Activated effector memory CD4-positive, alpha-beta T cell treated with anti-CD3 and anti-CD28 coated beads, Interleukin-2, amount 50 U/mL, for 16 hours (primary cell): Measurements from ENCODE around the gene CCDC18.
"Not testable (repeated sequence)": the region's sequence is repeated elsewhere in the genome, so short reads cannot be mapped to it uniquely, and the experiment has no call there.

Experiments
- DNase-seq: peaks from one replicate; pipeline ENCODE4 v3.0.0-alpha.2; 2020

The CCDC18 gene

DNA sequence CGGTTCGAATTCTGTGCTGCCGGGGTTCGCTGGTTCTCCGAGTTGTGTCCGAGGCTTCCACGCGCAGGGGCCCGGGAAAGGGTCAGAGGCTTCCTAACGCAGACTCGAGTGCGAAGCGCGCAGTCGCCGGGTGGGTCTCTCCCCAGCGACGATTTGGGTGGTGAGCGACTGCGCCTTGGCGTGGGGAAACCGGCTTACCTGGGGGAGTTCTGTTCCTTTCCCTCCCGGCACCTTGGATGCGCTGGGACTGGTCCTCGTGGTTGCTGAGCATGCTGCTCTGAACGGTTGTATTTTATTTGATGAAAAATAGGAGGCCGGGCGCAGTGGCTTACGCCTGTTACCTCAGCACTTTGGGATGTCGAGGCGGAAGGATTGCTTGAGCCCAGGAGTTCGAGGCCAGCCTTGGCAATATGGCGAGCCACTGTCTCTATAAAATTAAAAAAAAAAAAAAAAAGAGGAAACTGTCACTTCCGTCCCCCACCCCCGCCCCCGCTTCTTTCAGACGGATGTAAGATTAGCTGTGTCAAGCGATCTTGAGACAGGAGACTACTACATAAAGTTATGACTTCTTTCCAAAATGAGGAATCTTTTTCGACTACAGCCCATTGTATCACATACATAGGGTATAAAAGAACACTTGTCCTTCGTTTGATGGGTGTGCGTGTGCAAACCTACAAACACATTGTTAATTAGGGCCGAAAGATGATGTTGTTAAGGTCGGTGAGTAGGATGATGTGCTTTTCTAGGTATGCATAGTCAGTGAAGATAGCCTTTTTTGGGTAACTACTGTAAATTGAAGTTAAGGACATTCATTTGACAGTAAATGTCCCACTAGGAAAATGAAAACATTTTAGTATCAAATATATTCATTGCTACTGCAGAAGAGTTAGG is at the start of gene CCDC18:
TSS of gene CCDC18 (plus strand) at position 2 of the 891 bp plus-strand sequence. CDS start 2,638 bp downstream, outside the sequence.
- DNase-seq: peak; percentile 86

GRCh38 chr1:93132638-93133037 is 47.9 kb upstream of the CCDC18 start:
- no peak for DNase-seq

DNA sequence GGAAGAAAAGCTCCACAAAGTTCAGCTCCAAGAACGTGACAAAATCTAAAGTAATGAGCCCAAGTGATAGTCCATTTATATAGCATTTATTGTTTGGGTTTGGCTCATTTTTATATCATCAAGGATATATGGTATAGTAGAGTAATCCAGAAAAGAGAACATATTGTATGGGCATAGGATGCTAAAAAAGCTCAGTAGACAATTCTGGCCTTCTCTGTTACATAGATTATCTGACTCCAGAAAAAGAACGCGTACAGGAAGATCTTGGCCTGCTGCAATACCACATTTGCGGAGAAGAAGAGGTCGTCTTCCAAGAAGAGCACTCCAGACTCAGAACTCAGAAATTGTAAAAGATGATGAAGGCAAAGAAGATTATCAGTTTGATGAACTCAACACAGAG is 44.1 kb upstream of the CCDC18 start:
- DNase-seq: no peak

- DNase-seq: no peak
Observed at GRCh38 chr1:93137604-93138292, 42.8 kb upstream of the CCDC18 start.

DNA sequence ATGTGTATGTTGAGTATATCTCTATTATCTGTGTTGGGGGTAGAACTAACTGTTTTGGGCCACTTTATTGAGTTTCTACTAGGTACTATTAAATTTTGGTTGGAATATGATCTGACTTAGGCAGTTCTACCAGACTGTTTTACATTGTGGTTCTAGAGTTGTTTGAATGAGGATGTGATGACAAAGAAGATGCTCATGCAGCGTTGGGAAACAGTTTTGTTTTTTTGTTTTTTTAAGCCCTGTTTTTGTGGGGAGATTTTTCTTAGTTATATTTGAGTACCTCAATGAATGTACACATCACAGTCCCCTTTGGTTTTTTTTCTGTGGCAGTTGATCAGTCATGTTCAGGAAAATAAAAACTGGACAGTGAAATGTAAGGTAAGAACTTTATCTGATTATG is 40.4 kb upstream of the CCDC18 start:
- DNase-seq: no peak

DNA sequence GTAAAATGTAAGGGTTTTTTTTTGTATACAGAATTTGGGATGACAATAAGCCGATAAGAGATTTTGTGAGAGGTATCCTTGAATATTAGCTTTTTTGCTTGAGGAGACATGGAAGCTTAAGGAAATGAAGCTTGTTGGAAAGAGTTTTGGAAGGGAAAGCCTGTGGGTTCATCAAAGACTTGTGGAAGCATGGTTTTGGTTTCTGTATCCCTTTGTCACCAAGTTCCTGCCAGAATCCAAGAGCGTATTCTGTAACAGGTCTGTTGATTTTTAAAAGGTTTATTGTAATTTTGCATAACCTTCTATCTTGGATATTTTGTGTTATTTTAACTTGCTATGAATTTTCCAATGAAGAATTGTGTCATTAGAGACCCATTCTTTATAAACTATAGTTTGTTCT is 38.4 kb upstream of the CCDC18 start:
- no peak for DNase-seq

- no peak for DNase-seq
Observed at GRCh38 chr1:93143136-93143535, 37.4 kb upstream of the CCDC18 start.

- no peak for DNase-seq
Observed at GRCh38 chr1:93143769-93144168, 36.8 kb upstream of the CCDC18 start.

DNA sequence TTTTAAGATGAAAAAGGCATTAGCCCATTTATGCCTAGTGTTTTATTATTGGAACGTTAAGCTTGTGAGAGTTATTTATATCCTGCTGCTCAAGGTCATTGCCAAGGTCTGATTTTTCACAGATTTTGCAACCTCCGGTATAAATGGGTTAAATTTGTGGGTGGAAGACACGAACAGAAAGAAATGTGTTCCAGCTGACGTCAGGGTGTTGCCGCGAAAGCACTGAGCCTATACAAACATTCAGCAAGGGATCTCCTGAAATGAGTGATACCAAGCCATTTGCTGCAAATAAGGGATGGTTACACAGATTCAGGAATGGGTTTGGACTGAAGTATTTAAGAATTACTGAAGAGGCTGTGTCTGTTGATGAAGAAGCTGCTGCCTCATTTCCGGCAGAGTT is 32.5 kb upstream of the CCDC18 start:
- DNase-seq: no peak

DNA sequence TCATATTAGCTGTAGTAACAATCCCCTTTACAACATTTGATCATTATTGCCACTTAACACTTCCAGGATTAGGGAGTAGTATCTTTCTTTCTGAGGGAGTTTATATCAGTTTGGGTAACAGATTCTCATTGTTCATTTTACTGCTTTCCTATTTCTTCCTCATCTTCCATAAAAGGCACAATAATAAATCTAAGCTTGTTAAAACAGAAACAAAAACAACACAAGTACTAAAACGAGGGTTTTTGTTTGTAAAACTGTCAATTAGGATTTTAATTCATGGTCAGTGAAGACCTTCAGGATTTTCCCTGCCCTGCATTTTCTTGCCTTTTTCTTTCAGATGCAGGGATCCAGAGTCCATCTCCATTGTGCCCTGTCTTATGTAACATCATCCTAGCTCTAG is 29.8 kb upstream of the CCDC18 start:
- no peak for DNase-seq

- no peak for DNase-seq
Observed at GRCh38 chr1:93151474-93151873, 29.1 kb upstream of the CCDC18 start.

DNA sequence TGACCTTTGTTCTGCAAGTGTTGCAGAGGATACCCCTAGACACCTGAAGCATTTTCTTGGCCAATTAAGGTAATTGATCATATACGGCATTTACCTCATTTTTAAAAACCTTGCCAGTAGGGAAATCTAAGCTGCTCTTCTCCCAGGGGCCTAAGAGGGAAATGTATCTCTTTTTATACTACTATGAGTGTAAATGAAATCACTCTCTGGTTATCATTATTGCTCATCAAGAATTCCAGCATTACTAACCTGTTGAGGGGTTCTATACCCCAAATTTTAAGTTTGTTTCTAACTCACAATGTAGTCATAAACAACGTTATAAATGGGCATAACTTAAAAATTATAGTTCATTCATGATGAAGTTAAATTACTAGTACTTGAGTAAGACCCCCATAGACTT is 27.7 kb upstream of the CCDC18 start:
- no peak for DNase-seq

GRCh38 chr1:93154898-93155297 is 25.6 kb upstream of the CCDC18 start:
- DNase-seq: no peak

DNA sequence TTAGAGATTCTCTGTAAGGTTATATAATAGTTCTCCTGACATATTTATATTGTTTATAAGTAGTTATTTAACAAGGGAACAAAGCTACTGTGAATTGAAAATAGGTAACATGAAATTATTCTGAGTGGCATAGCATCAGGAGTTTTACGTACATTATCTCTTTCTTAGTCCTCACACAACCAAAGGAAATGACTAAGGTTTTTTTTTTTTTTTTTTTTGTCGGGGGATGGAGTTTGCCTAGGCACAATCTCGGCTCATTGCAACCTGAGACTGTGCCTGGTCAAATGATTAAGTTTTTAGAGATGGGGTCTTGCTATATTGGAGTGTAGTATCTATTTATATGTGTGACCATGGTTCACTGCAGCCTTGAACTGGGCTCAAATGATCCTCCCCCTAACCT is 25.2 kb upstream of the CCDC18 start:
- DNase-seq: no peak

DNA sequence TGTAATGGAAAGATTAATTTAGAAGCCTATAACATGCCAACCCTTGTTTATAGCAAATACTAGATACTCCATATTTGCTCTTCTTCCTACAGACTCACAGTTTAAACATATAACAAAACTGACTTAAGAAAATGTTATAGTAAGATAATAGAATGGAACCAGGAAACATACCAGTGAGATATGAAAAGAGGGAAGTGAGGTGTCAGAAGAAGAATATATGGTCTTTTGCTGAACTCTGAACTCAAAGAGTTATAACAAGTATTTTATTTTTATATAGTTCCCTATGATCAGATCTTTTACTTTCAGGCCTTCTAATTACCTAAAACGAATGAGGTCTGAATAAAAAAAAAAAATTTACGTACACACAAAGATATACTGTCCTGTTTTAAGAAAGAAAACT is 21.2 kb upstream of the CCDC18 start:
- DNase-seq: no peak

GRCh38 chr1:93163314-93163713 is 17.2 kb upstream of the CCDC18 start:
- DNase-seq: not testable (repeated sequence)

DNA sequence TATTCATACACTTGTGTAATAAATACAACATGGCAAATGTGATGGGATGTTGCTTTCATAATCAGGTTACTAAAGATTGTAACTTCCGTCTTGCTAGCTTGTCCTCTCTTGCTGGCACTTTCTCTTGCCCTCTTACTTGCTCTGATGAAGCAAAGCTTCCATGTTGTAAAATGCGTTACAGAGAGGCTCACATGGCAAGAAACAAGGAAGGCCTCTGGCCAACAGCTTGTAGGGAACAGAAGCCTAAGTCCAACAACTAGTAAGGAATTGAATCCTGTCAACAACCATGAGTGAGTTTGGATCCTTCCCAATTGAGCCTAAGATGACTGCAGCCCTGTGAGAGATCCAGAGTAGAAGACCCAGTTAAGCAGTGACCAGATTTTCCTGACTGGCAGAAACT is 15.7 kb upstream of the CCDC18 start:
- no peak for DNase-seq

GRCh38 chr1:93165895-93166294 is 14.6 kb upstream of the CCDC18 start:
- DNase-seq: not testable (repeated sequence)

DNA sequence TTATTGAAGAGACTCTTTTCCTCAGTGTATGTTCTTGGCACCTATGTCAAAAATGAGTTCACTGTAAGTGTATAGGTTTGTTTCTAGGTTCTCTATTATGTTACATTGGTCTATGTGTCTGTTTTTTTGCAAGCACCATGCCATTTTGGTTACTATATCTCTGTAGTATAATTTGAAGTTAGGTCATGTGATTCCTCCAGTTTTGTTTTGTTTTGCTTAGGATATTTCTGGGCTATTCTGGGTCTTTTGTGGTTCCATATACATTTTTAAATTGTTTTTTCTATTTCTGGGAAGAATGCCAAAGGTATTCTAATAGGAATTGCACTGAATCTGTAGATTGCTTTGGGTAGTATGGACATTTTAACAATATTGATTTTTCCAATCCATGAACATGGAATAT is 13.5 kb upstream of the CCDC18 start:
- no peak for DNase-seq

DNA sequence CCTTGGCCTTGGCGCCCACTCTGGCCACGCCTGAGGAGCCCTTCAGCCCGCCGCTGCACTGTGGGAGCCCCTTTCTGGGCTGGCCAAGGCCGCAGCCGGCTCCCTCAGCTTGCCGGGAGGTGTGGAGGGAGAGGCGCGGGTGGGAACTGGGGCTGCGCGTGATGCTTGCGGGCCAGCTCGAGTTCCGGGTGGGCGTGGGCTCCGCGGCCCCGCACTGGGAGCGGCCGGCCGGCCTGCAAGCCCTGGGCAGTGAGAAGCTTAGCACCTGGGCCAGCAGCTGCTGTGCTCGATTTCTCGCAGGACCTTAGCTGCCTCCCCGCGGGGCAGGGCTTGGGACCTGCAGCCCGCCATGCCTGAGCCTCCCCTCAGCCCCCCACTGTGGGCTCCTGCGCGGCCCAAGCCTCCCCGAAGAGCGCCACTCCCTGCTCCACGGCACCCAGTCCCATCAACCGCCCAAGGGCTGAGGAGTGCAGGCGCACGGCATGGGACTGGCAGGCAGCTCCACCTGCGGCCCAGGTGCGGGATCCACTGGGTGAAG is 10.3 kb upstream of the CCDC18 start:
- not testable (repeated sequence) for DNase-seq

GRCh38 chr1:93171549-93172034 is 8.9 kb upstream of the CCDC18 start:
- no peak for DNase-seq

- no peak for DNase-seq
Observed at GRCh38 chr1:93172778-93173177, 7.7 kb upstream of the CCDC18 start.

DNA sequence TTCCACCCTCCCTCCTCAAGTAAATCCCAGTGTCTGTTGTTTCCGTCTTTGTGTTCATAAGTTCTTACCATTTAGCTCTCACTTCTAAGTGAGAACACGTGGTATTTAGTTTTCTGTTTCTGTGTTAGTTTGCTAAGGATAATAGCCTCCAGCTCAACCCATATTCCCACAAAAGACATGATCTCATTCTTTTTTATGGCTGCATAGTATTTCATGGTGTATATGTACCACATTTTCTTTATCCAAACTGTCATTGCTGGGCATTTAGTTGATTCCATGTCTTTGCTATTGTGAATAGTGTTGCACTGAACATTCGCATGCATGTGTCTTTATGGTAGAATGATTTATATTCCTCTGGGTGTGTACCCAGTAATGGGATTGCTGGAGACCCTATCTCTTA is 5.9 kb upstream of the CCDC18 start:
- not testable (repeated sequence) for DNase-seq

- DNase-seq: no peak
Observed at GRCh38 chr1:93177991-93178390, 2.5 kb upstream of the CCDC18 start.
